Measurements from ENCODE around the gene PPID.
"Not testable (repeated sequence)": the region's sequence is repeated elsewhere in the genome, so short reads cannot be mapped to it uniquely, and the experiment has no call there.

Gene PPID

GRCh38 chr4:158759539-158759938 lies 36.3 kb upstream of the PPID start:
- not testable (repeated sequence) for H3K9ac ChIP-seq (ENCODE audit: low read depth, low read length); H3K27me3 ChIP-seq (ENCODE audit: control insufficient read depth, insufficient read depth, low read length); H3K27ac ChIP-seq (ENCODE audit: low read depth, low read length); H3K4me1 ChIP-seq (ENCODE audit: control insufficient read depth, insufficient read depth, low read length); H3K4me3 ChIP-seq (ENCODE audit: low read depth, low read length); H3K36me3 ChIP-seq (ENCODE audit: control insufficient read depth, insufficient read depth, low read length); H3K9me3 ChIP-seq (ENCODE audit: control insufficient read depth, insufficient read depth, low read length)

GRCh38 chr4:158758703-158759102 lies 35.5 kb upstream of the PPID start:
- Histone ChIP-seq H3K9ac (ENCODE audit: low read depth, low read length) (no peak overlapping the region), H3K27ac (ENCODE audit: low read depth, low read length) (no peak overlapping the region), H3K4me1 (ENCODE audit: control insufficient read depth, insufficient read depth, low read length) (no peaks in the 10 kb centered on the region), H3K27me3 (ENCODE audit: control insufficient read depth, insufficient read depth, low read length) (no peaks in the 10 kb centered on the region), H3K4me3 (ENCODE audit: low read depth, low read length) (no peak overlapping the region), H3K9me3 (ENCODE audit: control insufficient read depth, insufficient read depth, low read length) (no peaks in the 10 kb centered on the region; the same call in 1 of the 2 replicates), H3K36me3 (ENCODE audit: control insufficient read depth, insufficient read depth, low read length) (no peaks in the 10 kb centered on the region)

GRCh38 chr4:158758142-158758541 lies 34.9 kb upstream of the PPID start:
- Histone ChIP-seq H3K9ac (ENCODE audit: low read depth, low read length) (no peak overlapping the region), H3K4me1 (ENCODE audit: control insufficient read depth, insufficient read depth, low read length) (no peaks in the 10 kb centered on the region), H3K36me3 (ENCODE audit: control insufficient read depth, insufficient read depth, low read length) (no peaks in the 10 kb centered on the region), H3K4me3 (ENCODE audit: low read depth, low read length) (no peak overlapping the region), H3K27ac (ENCODE audit: low read depth, low read length) (no peak overlapping the region), H3K27me3 (ENCODE audit: control insufficient read depth, insufficient read depth, low read length) (no peaks in the 10 kb centered on the region), H3K9me3 (ENCODE audit: control insufficient read depth, insufficient read depth, low read length) (no peaks in the 10 kb centered on the region; the same call in 1 of the 2 replicates)

- H3K4me1 ChIP-seq (ENCODE audit: control insufficient read depth, insufficient read depth, low read length) = no peaks in the 10 kb centered on the region
- no peaks in the 10 kb centered on the region for H3K27me3 ChIP-seq (ENCODE audit: control insufficient read depth, insufficient read depth, low read length)
- no peak overlapping the region for H3K9ac ChIP-seq (ENCODE audit: low read depth, low read length)
- no peaks in the 10 kb centered on the region; the same call in 1 of the 2 replicates for H3K9me3 ChIP-seq (ENCODE audit: control insufficient read depth, insufficient read depth, low read length)
- H3K4me3 ChIP-seq (ENCODE audit: low read depth, low read length) = no peak overlapping the region
- no peak overlapping the region for H3K27ac ChIP-seq (ENCODE audit: low read depth, low read length)
- H3K36me3 ChIP-seq (ENCODE audit: control insufficient read depth, insufficient read depth, low read length) = no peaks in the 10 kb centered on the region
Measured at GRCh38 chr4:158756588-158756987, 33.4 kb upstream of the PPID start.

GRCh38 chr4:158755819-158756218 lies 32.6 kb upstream of the PPID start:
- not testable (repeated sequence) for H3K4me1 ChIP-seq (ENCODE audit: control insufficient read depth, insufficient read depth, low read length); H3K27me3 ChIP-seq (ENCODE audit: control insufficient read depth, insufficient read depth, low read length); H3K36me3 ChIP-seq (ENCODE audit: control insufficient read depth, insufficient read depth, low read length); H3K9me3 ChIP-seq (ENCODE audit: control insufficient read depth, insufficient read depth, low read length); H3K27ac ChIP-seq (ENCODE audit: low read depth, low read length); H3K4me3 ChIP-seq (ENCODE audit: low read depth, low read length); H3K9ac ChIP-seq (ENCODE audit: low read depth, low read length)

GRCh38 chr4:158754385-158755180 lies 31.4 kb upstream of the PPID start:
- Histone ChIP-seq H3K36me3 (ENCODE audit: control insufficient read depth, insufficient read depth, low read length) (no peaks in the 10 kb centered on the region), H3K9me3 (ENCODE audit: control insufficient read depth, insufficient read depth, low read length) (no peaks in the 10 kb centered on the region; the same call in 1 of the 2 replicates), H3K4me1 (ENCODE audit: control insufficient read depth, insufficient read depth, low read length) (no peaks in the 10 kb centered on the region), H3K27me3 (ENCODE audit: control insufficient read depth, insufficient read depth, low read length) (no peaks in the 10 kb centered on the region), H3K4me3 (ENCODE audit: low read depth, low read length) (no peak overlapping the region), H3K27ac (ENCODE audit: low read depth, low read length) (no peak overlapping the region), H3K9ac (ENCODE audit: low read depth, low read length) (no peak overlapping the region)

GRCh38 chr4:158750379-158750778 lies 27.2 kb upstream of the PPID start:
- Histone ChIP-seq H3K36me3 (ENCODE audit: control insufficient read depth, insufficient read depth, low read length) (no peaks in the 10 kb centered on the region), H3K9ac (ENCODE audit: low read depth, low read length) (no peak overlapping the region), H3K4me1 (ENCODE audit: control insufficient read depth, insufficient read depth, low read length) (no peaks in the 10 kb centered on the region), H3K4me3 (ENCODE audit: low read depth, low read length) (no peak overlapping the region), H3K27ac (ENCODE audit: low read depth, low read length) (no peak overlapping the region), H3K9me3 (ENCODE audit: control insufficient read depth, insufficient read depth, low read length) (peaks cover 4% of the 10 kb centered on the region; the same call in 1 of the 2 replicates), H3K27me3 (ENCODE audit: control insufficient read depth, insufficient read depth, low read length) (no peaks in the 10 kb centered on the region)

- H3K9ac ChIP-seq (ENCODE audit: low read depth, low read length); H3K4me1 ChIP-seq (ENCODE audit: control insufficient read depth, insufficient read depth, low read length); H3K4me3 ChIP-seq (ENCODE audit: low read depth, low read length); H3K27ac ChIP-seq (ENCODE audit: low read depth, low read length); H3K27me3 ChIP-seq (ENCODE audit: control insufficient read depth, insufficient read depth, low read length); H3K36me3 ChIP-seq (ENCODE audit: control insufficient read depth, insufficient read depth, low read length); H3K9me3 ChIP-seq (ENCODE audit: control insufficient read depth, insufficient read depth, low read length): not testable (repeated sequence)
Measured at GRCh38 chr4:158746537-158746936, 23.3 kb upstream of the PPID start.

- Histone ChIP-seq H3K27ac (ENCODE audit: low read depth, low read length) (no peak overlapping the region), H3K27me3 (ENCODE audit: control insufficient read depth, insufficient read depth, low read length) (no peaks in the 10 kb centered on the region), H3K4me3 (ENCODE audit: low read depth, low read length) (no peak overlapping the region), H3K36me3 (ENCODE audit: control insufficient read depth, insufficient read depth, low read length) (no peaks in the 10 kb centered on the region), H3K4me1 (ENCODE audit: control insufficient read depth, insufficient read depth, low read length) (no peaks in the 10 kb centered on the region), H3K9ac (ENCODE audit: low read depth, low read length) (no peak overlapping the region), H3K9me3 (ENCODE audit: control insufficient read depth, insufficient read depth, low read length) (no peaks in the 10 kb centered on the region)
Measured at GRCh38 chr4:158741326-158742021, 18.3 kb upstream of the PPID start.

- Histone ChIP-seq H3K27ac (ENCODE audit: low read depth, low read length) (no peak overlapping the region), H3K9me3 (ENCODE audit: control insufficient read depth, insufficient read depth, low read length) (no peaks in the 10 kb centered on the region), H3K4me3 (ENCODE audit: low read depth, low read length) (no peak overlapping the region), H3K36me3 (ENCODE audit: control insufficient read depth, insufficient read depth, low read length) (no peaks in the 10 kb centered on the region), H3K4me1 (ENCODE audit: control insufficient read depth, insufficient read depth, low read length) (no peaks in the 10 kb centered on the region), H3K27me3 (ENCODE audit: control insufficient read depth, insufficient read depth, low read length) (no peaks in the 10 kb centered on the region), H3K9ac (ENCODE audit: low read depth, low read length) (no peak overlapping the region)
Measured at GRCh38 chr4:158739600-158739999, 16.4 kb upstream of the PPID start.

- no peak overlapping the region for H3K9ac ChIP-seq (ENCODE audit: low read depth, low read length)
- H3K36me3 ChIP-seq (ENCODE audit: control insufficient read depth, insufficient read depth, low read length) = no peaks in the 10 kb centered on the region
- no peaks in the 10 kb centered on the region for H3K27me3 ChIP-seq (ENCODE audit: control insufficient read depth, insufficient read depth, low read length)
- H3K4me1 ChIP-seq (ENCODE audit: control insufficient read depth, insufficient read depth, low read length) = no peaks in the 10 kb centered on the region
- H3K4me3 ChIP-seq (ENCODE audit: low read depth, low read length) = no peak overlapping the region
- H3K27ac ChIP-seq (ENCODE audit: low read depth, low read length) = no peak overlapping the region
- no peaks in the 10 kb centered on the region for H3K9me3 ChIP-seq (ENCODE audit: control insufficient read depth, insufficient read depth, low read length)
Measured at GRCh38 chr4:158738866-158739265, 15.7 kb upstream of the PPID start.

All from HUES48 (cell line).